Colonic mucosa (tissue), 4 donors: ENCODE data around the gene PGBD5. TPM values are rescaled to one million over a fixed set of nuclear protein-coding genes. Genes with fewer than 3 reads are reported as not detected.

Source experiments
- DNase-seq: peaks from one replicate; pipeline ENCODE4 v3.0.0-alpha.2; 2020
- H3K27ac ChIP-seq: fragments of 200-600 bp; one replicate; pipeline ENCODE4 v1.8.0; 2021
- H3K27me3 ChIP-seq: fragments of 200-600 bp; one replicate; pipeline ENCODE4 v1.8.0; 2021
- H3K36me3 ChIP-seq: fragments of 200-600 bp; one replicate; pipeline ENCODE4 v1.8.0; 2021
- H3K4me1 ChIP-seq: fragments of 200-600 bp; one replicate; pipeline ENCODE4 v1.8.0; 2021; ENCODE audit warnings: mild to moderate bottlenecking
- H3K4me3 ChIP-seq: fragments of 200-600 bp; one replicate; pipeline ENCODE4 v1.8.0; 2021
- H3K9ac ChIP-seq, 2 donors: one replicate each; pipeline ENCODE4 v1.7.0; 2013; ENCODE audit warnings: control low read depth in 2 of 2, low read depth in 2 of 2, low read length in 2 of 2
- H3K9me3 ChIP-seq: fragments of 200-600 bp; one replicate; pipeline ENCODE4 v1.8.0; 2021
- CTCF ChIP-seq: fragments of 200-600 bp; IDR thresholded peaks from one replicate; pipeline ENCODE4 v1.8.0; 2022; ENCODE audit warnings: antibody characterized with exemption, mild to moderate bottlenecking
- intact Hi-C: fragments of 100-400 bp; cut with DNase I; formaldehyde crosslinking; loops from one replicate; pipeline ENCODE4 v1.14.1; 2022
- total RNA-seq, 2 donors: library from RNA; stranded (reverse); fragmentation: NEBNext Ultra II Directional in 1 of 2; extraction: Animal tissue kit (Norgen Biotek cat#: 25700) in 1 of 2; gene quantifications; one replicate each; pipeline ENCODE4 v1.2.1, GENCODE V29; 2021
- donor health status: healthy.
- donor health status: DM: no; HTN: no; CAD: no.
- donor health status: DM: no; HTN: no; CAD: no.

Gene PGBD5
- total RNA-seq, 2 donors from 2014 or later = 6.4 to 14.8 TPM

- Histone ChIP-seq H3K4me3 (no peak overlapping the region), H3K9ac (no peak overlapping the region), H3K9me3 (no peaks in the 10 kb centered on the region), H3K4me1 (no peaks in the 10 kb centered on the region), H3K27ac (no peak overlapping the region), H3K27me3 (no peaks in the 10 kb centered on the region), H3K36me3 (no peaks in the 10 kb centered on the region)
- TF ChIP-seq CTCF = no peak
- DNase-seq = no peak
- intact Hi-C loops = no loop called here
Observed at GRCh38 chr1:230416430-230416829, 9.7 kb downstream of the PGBD5 start.

- H3K27ac ChIP-seq = no peak overlapping the region
- DNase-seq = no peak
- no peaks in the 10 kb centered on the region for H3K9me3 ChIP-seq
- no peaks in the 10 kb centered on the region for H3K4me1 ChIP-seq
- no peak overlapping the region for H3K4me3 ChIP-seq
- intact Hi-C loops = no loop called here
- H3K9ac ChIP-seq = no peak overlapping the region
- H3K27me3 ChIP-seq = no peaks in the 10 kb centered on the region
- no peaks in the 10 kb centered on the region for H3K36me3 ChIP-seq
- no peak for TF ChIP-seq CTCF
Observed at GRCh38 chr1:230415405-230416132, 10.6 kb downstream of the PGBD5 start.

- DNase-seq = no peak
- Histone ChIP-seq H3K4me3 (no peak overlapping the region), H3K27me3 (no peaks in the 10 kb centered on the region), H3K36me3 (no peaks in the 10 kb centered on the region), H3K27ac (no peak overlapping the region), H3K4me1 (no peaks in the 10 kb centered on the region), H3K9me3 (no peaks in the 10 kb centered on the region), H3K9ac (no peak overlapping the region)
- intact Hi-C loops = no loop called here
- no peak for TF ChIP-seq CTCF
Observed at GRCh38 chr1:230414694-230415093, 11.4 kb downstream of the PGBD5 start.

GRCh38 chr1:230414102-230414501 lies 12.0 kb downstream of the PGBD5 start:
- DNase-seq = no peak
- TF ChIP-seq CTCF = no peak
- Histone ChIP-seq H3K27me3 (no peaks in the 10 kb centered on the region), H3K4me1 (no peaks in the 10 kb centered on the region), H3K27ac (no peak overlapping the region), H3K9ac (no peak overlapping the region), H3K4me3 (no peak overlapping the region), H3K36me3 (no peaks in the 10 kb centered on the region), H3K9me3 (no peaks in the 10 kb centered on the region)
- intact Hi-C loops = no loop called here

GRCh38 chr1:230413061-230413460 lies 13.1 kb downstream of the PGBD5 start:
- H3K36me3 ChIP-seq = no peaks in the 10 kb centered on the region
- no peak overlapping the region for H3K27ac ChIP-seq
- H3K9ac ChIP-seq = no peak overlapping the region
- H3K9me3 ChIP-seq = no peaks in the 10 kb centered on the region
- intact Hi-C loops = no loop called here
- no peak for DNase-seq
- H3K27me3 ChIP-seq = no peaks in the 10 kb centered on the region
- TF ChIP-seq CTCF = no peak
- no peak overlapping the region for H3K4me3 ChIP-seq
- H3K4me1 ChIP-seq = no peaks in the 10 kb centered on the region
